GM19193 (cell line): ENCODE measurements around the gene ASTN2.

ENCODE experiments used
- POLR2A ChIP-seq: IDR thresholded peaks from 4 replicates; pipeline ENCODE4 v1.6.1; 2011; ENCODE audit not compliant: insufficient read depth, insufficient read length; ENCODE audit errors: extremely low read depth

ASTN2 gene

DNA sequence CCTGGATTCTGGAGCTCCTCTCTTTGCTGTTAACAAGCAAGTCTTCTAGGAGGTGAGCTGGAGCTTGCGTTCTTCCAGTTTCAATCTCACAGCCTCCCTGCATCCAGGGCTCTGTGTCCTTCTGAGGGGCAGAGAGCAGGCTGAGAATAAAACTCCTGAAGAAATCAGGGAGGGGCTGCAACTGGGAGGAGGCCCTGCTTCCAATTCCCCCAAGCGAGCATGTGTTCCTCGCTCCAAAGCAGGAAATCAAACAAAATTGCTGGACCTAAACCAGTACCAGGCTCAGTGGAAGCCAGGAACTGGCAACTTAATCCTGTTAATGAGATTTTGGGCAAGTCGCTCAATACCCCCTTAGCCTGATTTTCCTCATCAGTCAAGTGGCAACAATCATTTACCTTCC, 181.8 kb downstream of the ASTN2 start:
- no peak for TF ChIP-seq POLR2A

DNA sequence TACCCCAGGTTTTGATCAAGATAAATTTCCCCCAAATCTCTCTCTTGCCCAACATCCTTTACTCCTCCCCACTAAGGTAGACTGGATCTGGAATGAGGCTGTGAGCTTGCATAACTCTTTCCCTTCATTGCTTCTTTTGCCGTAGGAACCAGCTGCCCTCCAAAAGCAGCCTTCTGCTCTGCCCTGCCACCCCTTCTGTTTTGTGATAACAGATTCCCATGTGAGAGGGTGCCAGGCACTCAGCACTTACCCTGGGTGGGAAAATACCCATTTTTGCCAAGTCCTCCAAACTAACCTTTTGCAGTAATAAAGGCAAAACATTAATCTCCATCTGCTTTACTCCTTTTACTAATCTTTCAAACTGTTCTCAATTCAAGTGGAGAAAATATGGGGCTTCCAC, 182.6 kb downstream of the ASTN2 start:
- no peak for TF ChIP-seq POLR2A

DNA sequence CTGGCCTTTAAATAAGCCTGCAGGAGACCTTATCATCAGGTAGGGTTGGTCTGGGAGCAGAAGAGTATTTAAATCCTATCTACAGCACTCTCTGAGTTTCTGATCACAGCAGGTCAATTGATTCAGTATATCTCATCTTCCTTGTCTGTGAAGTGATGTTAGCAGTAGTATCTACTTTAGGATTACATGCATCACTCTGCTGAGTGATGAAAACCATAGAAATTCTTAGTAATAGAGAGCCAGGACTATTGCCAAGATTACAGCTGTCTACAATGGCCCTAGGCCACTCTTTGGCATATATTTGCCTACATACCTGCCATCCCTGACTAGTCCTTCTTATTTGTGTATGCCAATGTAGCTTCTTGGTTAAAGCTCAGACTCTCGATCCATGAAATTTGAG, 183.8 kb downstream of the ASTN2 start:
- TF ChIP-seq POLR2A: no peak

DNA sequence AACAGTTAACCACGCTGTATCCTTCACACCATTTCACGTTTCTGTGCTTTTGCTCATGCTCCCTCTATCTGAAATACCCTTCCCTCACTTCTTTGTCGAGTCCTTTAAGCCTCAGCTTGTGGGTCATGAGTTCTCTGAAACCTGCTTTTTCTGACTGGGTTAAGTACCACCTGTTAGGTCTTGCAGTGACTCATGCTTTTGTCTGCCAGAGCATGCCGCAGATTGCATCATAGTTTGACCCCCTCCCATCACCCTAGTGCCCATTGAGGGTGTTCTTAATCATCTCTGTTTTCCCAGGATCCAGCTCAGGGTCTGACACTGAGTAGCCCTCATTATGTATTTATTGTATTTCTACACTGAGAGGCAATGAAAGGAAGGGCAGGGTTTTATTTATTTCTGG, 190.2 kb downstream of the ASTN2 start:
- TF ChIP-seq POLR2A: no peak

DNA sequence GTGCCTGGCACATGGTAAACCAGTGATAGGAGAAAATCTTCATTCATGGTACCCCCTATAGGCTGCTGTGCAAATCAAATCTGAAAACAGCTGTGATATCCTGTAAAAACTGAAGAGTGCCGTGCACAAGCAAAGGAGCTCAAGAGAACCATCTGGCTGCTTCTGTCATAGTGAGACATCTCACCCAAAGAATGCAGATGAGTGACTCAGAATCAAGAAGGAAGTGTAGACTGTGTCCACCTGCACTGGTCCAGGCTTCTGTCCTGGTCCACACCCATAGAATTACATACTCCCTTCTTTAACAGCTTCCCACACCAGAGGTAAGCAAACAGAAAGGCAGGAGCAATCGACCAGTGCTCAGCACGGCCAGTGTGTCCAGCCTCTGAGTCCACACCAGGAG, 195.9 kb downstream of the ASTN2 start:
- no peak for TF ChIP-seq POLR2A

DNA sequence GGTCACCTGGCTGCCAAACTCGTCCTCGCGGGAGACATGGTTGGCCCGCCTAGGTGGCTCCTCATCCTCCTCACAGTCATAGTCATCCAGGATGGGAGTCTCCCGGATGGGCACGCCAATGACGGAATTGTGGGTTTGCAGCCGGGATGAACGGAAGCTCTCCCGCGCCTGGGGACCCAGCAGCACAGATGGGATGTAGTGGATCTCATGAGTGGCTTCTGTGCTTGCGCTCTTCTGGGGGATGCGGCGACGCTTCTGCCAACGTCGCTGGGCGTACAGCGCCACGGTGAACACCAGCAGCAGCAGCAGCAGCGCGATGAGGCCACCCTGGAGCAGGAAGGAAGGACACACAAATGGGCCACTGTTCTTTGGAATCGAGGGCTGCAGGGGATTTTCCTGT, 200.4 kb downstream of the ASTN2 start:
- TF ChIP-seq POLR2A: no peak

DNA sequence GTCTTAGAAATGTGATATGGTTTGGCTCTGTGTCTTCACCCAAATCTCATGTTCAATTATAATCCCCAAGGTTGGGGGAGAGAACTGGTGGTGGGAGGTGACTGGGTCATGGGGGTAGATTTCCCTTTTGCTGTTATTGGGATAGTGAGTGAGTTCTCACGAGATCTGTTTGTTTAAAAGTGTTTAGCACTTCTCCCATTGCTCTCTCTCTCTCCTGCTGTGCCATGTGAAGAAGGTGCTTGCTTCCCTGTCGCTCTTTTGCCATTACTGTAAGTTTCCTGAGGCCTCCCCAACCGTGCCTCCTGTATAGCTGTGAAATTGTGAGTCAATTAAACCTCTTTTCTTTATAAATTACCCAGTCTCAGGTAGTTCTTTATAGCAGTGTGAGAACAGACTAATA, 203.6 kb downstream of the ASTN2 start:
- no peak for TF ChIP-seq POLR2A

DNA sequence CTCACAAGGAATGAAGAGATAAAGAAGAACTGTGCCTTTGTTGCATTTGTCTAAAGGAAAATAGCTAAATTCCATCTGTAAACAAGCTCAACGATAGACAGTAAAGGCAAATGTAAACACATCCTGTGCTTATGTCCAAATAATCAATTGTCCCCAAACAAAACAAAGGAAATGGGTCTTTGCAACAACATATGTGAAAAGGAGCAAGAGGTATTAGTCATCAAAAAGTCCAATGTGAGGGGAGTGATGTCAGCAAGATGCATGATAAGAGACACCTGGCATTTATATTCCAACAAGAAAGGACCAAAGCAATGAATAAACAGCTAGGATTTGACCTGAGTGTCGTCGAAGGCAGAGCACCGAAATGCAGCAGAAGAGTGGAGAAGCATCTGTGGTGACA, 209.1 kb downstream of the ASTN2 start:
- no peak for TF ChIP-seq POLR2A

DNA sequence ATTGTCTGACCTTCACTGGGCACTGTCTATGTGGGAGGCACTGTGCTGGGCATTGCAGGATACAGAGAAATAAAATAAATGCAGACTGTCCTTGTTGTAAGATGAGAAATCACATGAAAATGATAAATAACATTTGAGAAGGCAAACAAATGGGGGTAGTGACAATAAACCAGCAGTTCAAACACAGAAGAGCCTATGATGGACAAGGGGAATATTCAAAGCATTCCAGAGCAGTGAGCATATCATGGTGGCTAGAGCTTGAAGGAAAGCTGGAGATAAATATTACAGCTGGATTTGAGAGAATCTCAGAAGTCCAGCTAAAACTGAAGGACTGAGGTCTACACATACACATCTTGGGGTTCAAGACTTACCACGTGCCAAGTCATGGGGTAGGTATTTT, 209.9 kb downstream of the ASTN2 start:
- no peak for TF ChIP-seq POLR2A

DNA sequence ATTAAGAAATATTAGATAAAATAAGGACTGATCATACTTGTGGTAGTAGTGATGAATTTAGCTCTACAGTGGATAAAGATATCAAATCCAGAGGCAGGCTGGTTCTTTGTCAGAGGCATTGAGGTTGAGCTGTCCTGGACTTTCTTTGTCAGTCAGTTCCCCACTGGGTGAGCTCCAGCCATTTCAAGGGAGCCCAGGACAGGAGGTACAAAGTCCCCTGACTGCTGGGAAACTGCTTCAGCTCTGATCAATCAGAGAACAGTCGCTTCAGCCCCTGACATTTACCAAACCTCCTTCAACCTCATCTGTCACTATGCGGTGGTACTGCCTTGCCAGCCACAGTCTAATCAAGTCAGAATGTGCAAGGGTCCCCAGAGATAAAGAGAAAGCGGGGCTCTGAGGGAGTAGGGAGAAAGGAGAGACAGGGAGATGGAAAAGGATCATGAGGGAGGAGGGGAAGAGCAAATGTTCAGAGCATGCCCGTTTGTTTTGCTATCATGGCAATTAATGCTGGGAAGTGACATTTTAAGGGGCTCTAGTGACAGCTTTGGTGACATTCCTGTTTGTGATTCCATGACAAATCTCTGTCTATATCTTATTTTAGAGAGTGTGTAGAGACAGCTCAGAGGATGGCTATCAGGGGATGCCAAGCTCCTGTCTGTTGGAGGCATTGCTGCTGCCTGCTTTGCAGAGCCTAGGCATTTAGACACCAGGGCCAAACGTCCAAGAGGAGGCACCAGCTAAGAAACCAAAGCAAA, 223.2 kb downstream of the ASTN2 start:
- TF ChIP-seq POLR2A: no peak

DNA sequence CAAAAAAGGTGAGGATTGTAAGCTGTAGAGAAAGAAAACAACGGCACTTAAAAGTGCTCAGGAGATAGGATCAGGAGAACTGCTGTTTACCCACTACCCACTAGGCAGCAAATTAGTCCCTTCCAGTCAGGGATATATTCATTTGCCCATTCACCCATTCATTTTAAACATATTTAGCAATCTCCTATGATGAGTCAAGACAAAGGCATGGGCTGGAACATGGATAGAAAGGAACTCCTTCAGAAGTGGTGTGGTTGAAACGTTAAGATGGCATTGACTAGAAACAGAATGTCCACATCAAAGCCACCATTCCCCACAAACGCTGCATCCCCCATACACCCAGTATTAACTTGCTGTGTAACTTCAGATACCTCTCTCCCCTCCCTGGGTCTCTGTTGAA, 225.7 kb downstream of the ASTN2 start:
- no peak for TF ChIP-seq POLR2A

DNA sequence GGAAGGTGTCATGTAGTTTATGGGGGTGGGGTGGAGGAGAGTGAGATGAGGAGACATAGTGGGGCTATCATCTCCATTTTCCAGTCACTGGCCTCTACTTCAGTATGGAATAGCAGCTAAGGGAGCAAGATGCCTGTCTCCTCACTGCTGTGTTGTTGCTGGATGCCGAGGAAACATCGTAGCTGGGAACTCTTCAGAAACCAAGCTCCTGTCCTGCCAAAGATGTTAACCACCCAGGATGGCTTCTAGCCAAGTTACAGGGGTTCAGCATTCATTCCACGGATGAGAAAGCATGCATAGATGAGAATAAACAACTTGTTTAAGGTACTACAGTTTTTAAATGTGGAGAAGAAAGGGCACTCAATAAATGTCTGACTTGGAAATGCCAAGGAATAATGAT, 226.5 kb downstream of the ASTN2 start:
- TF ChIP-seq POLR2A: no peak

DNA sequence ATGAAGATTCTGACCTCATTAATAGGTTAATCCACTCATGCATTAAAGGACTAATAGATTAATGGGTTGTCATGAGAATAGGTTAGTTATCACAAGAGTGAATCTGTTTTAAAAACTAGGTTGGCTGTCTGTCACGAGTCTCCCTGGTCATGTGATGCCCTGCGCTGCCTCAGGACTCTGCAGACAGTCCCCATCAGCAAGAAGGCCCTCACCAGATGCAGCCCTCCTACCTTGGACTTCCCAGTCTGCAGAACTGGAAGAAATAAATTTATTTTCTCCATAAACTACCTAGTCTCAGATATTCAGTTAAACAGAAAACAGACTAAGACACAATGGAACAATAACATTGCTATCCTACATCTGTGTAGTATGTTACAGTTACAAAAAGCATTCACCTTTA, 227.4 kb downstream of the ASTN2 start:
- TF ChIP-seq POLR2A: no peak

DNA sequence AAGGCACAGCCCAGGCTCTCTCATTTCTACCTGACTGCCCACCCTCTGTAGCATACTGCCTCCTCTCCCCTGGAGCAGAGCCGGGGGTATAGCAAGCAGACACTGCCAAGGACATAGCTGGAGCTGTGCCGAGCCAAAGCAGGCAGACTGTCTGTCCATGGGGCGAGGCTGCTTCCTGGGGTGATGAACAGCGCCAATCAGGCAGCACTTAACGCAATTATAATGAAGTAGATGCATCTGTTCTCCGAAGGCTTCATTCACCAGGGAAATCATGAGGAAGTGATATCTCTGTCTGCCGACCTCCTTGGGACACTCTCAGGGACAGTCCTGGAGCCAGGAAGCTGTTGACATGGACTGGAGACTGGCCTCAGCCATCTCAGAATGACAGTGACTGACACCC, 230.7 kb downstream of the ASTN2 start:
- TF ChIP-seq POLR2A: no peak

DNA sequence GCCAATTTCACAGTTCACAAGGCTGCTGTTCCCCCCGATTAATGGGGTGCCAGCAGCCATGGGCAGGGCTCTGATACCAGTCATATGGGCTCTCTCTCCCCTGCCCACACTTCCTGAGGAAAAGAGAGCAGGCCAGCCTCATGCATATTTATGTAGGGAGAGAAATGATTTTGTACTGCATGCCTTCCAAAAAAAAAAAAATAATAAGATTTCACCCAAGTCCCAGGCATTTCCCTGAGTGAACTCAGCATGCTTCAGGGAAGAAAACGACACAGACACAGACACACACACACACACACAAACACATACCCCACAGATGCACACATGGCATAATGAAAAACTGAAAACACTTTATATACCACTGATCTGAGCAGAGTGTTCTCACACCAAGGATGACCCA, 232.8 kb downstream of the ASTN2 start:
- no peak for TF ChIP-seq POLR2A

DNA sequence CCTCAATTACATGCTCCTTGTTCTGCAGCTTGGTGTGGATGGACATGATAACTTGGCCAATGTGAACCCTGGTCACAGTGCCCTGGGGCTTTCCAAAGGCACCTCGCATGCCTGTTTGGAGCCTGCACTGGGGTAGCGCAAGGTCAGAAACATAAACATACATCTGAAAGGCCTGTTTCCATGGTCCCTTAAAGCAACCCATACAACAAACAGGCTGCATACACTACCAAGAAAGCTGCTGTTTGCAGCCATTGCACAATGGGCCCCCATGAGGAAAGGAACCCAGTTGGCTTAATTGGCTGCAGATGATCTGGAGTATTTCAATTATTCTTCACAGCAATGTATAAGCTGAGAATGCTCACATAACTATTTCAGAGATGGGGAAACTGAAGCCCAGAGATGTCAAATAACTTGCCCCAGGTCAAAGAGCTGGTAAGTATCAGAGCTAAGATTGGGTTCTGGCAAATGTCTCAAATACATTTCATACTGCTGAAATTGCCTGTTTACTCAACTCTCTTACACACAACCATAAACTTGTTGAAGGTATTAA, 233.9 kb downstream of the ASTN2 start:
- no peak for TF ChIP-seq POLR2A

DNA sequence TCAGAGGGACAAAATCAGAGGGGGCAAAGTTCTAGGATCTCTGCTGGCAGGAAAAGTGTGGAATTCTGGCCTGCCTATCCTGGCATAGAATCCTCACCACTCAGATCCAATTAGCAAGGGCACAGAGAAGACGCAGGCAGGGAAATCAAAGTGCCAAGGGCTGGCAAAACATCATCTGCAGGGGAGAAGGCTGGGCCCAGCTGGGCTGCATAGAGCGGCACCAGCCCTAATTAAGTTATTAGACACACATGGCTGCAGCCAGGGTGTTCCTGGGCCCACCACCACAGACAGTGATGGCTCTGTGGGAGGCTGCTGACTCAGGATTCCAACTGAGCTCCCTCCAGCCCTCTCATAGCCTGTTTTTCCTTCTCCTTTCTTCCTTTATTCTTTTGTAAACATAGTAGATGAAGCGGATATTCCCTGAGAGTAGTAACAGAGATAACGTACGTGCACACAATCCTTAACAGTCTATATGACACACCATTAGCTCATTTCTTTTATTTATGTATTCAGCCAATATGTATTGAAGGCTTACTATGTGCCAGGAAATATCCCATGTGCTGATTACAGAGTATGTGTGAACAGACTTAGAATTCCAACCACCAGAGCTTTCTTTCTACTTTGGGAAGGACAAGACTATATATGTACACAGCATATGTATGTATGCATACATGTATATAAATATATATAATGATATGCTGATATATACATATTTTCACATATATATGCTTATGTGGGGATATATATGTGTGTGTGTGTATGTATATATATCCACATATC, 236.1 kb downstream of the ASTN2 start:
- no peak for TF ChIP-seq POLR2A

DNA sequence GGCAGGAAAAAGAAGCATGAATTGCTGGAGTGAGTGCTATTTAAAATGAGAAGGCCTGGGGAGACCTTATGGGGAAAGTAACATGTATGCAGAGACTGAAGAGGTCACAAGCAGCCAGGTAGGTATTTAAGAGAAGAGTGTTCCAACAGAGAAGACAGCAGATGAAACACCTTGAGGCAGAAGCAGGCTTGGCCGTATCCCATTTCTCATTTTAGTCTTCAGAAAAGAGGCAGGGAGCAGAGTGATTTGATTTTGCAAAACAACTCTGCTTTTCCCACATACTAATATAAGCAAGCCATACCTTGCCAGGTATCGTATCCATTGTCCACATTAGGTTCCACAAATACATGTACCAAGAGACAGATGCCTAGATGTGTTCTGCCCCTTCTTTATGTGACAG, 244.3 kb downstream of the ASTN2 start:
- TF ChIP-seq POLR2A: no peak
